MM.1S (cell line): ENCODE data around the gene PIEZO1.

Experiments
- CTCF ChIP-seq: fragments of 300-600 bp; sonication (generic); IDR thresholded peaks from 2 replicates; pipeline ENCODE4 v1.5.1; 2016; ENCODE audit warnings: antibody characterized with exemption, low read length, mixed read lengths
- EZH2 ChIP-seq: fragments of 300-600 bp; sonication (generic); optimal IDR thresholded peaks from 2 replicates; pipeline ENCODE3; 2017; ENCODE audit warnings: low read depth, mild to moderate bottlenecking, antibody characterized with exemption, low read length, mixed read lengths

- TF ChIP-seq CTCF, result no peak
- TF ChIP-seq EZH2, result no peak
Observed at GRCh38 chr16:88827727-88828126, 42.7 kb upstream of the PIEZO1 start.
